ENCODE data around the gene MFSD2A.

GRCh38 chr1:39992888-39993287 is 37.9 kb downstream of the MFSD2A start:
- no peak for TF ChIP-seq POLR2A (IDR thresholded peaks at IDR 0.05)
- TF ChIP-seq, protein P1, sequence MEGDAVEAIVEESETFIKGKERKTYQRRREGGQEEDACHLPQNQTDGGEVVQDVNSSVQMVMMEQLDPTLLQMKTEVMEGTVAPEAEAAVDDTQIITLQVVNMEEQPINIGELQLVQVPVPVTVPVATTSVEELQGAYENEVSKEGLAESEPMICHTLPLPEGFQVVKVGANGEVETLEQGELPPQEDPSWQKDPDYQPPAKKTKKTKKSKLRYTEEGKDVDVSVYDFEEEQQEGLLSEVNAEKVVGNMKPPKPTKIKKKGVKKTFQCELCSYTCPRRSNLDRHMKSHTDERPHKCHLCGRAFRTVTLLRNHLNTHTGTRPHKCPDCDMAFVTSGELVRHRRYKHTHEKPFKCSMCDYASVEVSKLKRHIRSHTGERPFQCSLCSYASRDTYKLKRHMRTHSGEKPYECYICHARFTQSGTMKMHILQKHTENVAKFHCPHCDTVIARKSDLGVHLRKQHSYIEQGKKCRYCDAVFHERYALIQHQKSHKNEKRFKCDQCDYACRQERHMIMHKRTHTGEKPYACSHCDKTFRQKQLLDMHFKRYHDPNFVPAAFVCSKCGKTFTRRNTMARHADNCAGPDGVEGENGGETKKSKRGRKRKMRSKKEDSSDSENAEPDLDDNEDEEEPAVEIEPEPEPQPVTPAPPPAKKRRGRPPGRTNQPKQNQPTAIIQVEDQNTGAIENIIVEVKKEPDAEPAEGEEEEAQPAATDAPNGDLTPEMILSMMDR (IDR thresholded peaks at IDR 0.05) = no peak

Measured in Peyer's patch (tissue), 4 donors.